ENCODE measurements around the gene DMBT1.

DNA sequence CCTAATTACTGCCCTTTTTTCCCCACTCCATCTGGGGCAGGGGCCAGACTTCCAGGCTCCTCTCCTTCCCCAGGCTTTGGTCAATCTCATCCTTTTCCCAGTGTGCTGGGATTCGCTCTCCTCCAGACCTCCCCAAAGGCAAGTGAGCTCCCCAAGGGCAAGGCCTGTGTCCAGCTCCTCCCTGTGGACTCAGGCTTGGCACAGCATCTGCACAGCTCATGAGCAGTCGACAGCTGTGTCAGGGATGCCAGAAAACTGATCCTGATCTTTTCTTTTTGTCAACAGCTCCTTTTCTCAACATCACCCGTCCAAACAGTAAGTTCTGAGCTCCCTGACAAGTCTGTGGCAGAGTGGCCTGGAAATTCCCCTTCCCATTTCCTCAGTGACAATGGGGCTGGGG lies 72.0 kb downstream of the DMBT1 start:
- TF ChIP-seq CTCF (IDR thresholded peaks at IDR 0.05) = no peak
- no peak for TF ChIP-seq POLR2A (IDR thresholded peaks at IDR 0.05)
